H1 (cell line): ENCODE data around the gene CSRNP3. TPM values are rescaled to one million over a fixed set of nuclear protein-coding genes. Genes with fewer than 3 reads are reported as not detected.

ENCODE experiments used
- CTCF ChIA-PET: fragments of 300-600 bp; sonication (Branson Sonifier 250); formaldehyde crosslinking; loops from one replicate; lab custom pipeline; 2021; ENCODE audit not compliant: partially characterized antibody; lab: Charles Lee
- POLR2A ChIA-PET: fragments of 300-600 bp; sonication (Branson Sonifier 250); formaldehyde crosslinking; loops from one replicate; lab custom pipeline; 2021; ENCODE audit warnings: inconsistent platforms; ENCODE audit not compliant: partially characterized antibody; lab: Charles Lee
- DNase-seq, 2 experiments: peaks; one replicate each; pipeline versions ENCODE4 v3.0.0 to v3.0.0-alpha.2; 2010 to 2022; ENCODE audit warnings: low spot score in 2 of 2, low read depth in 1 of 2, mixed read lengths in 1 of 2
- FAIRE-seq: peaks from 2 replicates; lab custom pipeline; 2011; peaks lifted over from hg19 to GRCh38; lab: Jason Lieb, UNC
- H2AFZ ChIP-seq: 2 replicates; pipeline ENCODE4 v1.8.1; 2012; ENCODE audit warnings: low read length, inconsistent platforms
- H2AK5ac ChIP-seq: 2 replicates; pipeline ENCODE4 v1.6.1; 2013; ENCODE audit warnings: low read depth, low read length
- H2BK120ac ChIP-seq: replicated peaks from 2 replicates; pipeline ENCODE3; 2013; ENCODE audit warnings: low read depth, low read length, inconsistent platforms
- H2BK12ac ChIP-seq: 2 replicates; pipeline ENCODE4 v1.6.1; 2013; ENCODE audit warnings: low read depth, low read length
- H2BK15ac ChIP-seq: 2 replicates; pipeline ENCODE4 v1.6.1; 2013; ENCODE audit warnings: low read length
- H2BK20ac ChIP-seq: 2 replicates; pipeline ENCODE4 v1.6.1; 2013; ENCODE audit warnings: low read length
- H2BK5ac ChIP-seq: 2 replicates; pipeline ENCODE4 v1.6.1; 2013; ENCODE audit warnings: low read depth, low read length
- H3K14ac ChIP-seq: 2 replicates; pipeline ENCODE4 v1.6.1; 2013; ENCODE audit warnings: inconsistent platforms; ENCODE audit not compliant: insufficient read length
- H3K18ac ChIP-seq: 2 replicates; pipeline ENCODE4 v1.6.1; 2013; ENCODE audit warnings: low read length; ENCODE audit errors: extremely low read depth
- H3K23ac ChIP-seq: 2 replicates; pipeline ENCODE4 v1.6.1; 2013; ENCODE audit warnings: inconsistent platforms; ENCODE audit not compliant: insufficient read length
- H3K23me2 ChIP-seq: 2 replicates; pipeline ENCODE4 v1.6.1; 2013; ENCODE audit warnings: low read depth, low read length
- H3K27ac ChIP-seq: 2 replicates; pipeline ENCODE4 v1.6.1; 2011; ENCODE audit warnings: low read depth, low read length, inconsistent platforms
- H3K27me3 ChIP-seq, 4 experiments: replicated peaks in 1 of 4; 1 replicate in 1 of 4; 2 replicates in 3 of 4; pipeline versions ENCODE4 v1.6.1 to v1.8.1; 2011 to 2013; ENCODE audit warnings: low read length in 3 of 4, mild to moderate bottlenecking in 3 of 4, inconsistent platforms in 2 of 4, mixed read lengths in 2 of 4, moderate library complexity in 1 of 4; ENCODE audit not compliant: control insufficient read depth in 3 of 4, insufficient read depth in 3 of 4; ENCODE audit errors: extremely low read depth in 1 of 4
- H3K36me3 ChIP-seq, 4 experiments: 2 replicates each; pipeline versions ENCODE4 v1.6.1 to v1.8.1; 2011 to 2013; ENCODE audit warnings: mild to moderate bottlenecking in 4 of 4, low read length in 3 of 4, moderate library complexity in 2 of 4, control low read depth in 1 of 4, inconsistent platforms in 1 of 4; ENCODE audit not compliant: insufficient read depth in 4 of 4, control insufficient read depth in 2 of 4
- H3K4ac ChIP-seq: replicated peaks from 2 replicates; pipeline ENCODE3; 2013; ENCODE audit warnings: low read length, low read depth, mixed read lengths, inconsistent platforms; ENCODE audit not compliant: insufficient read length
- H3K4me1 ChIP-seq, 4 experiments: replicated peaks in 1 of 4; 1 replicate in 1 of 4; 2 replicates in 3 of 4; pipeline versions ENCODE4 v1.6.1 to v1.8.1; 2011 to 2013; ENCODE audit warnings: low read length in 3 of 4, inconsistent platforms in 2 of 4, mixed read lengths in 1 of 4; ENCODE audit not compliant: insufficient read depth in 4 of 4, control insufficient read depth in 3 of 4
- H3K4me2 ChIP-seq, 2 experiments: 2 replicates each; pipeline versions ENCODE4 v1.6.1 to v1.8.1; 2011 to 2013; ENCODE audit warnings: low read depth in 2 of 2, low read length in 2 of 2, control low read depth in 1 of 2, inconsistent platforms in 1 of 2, mild to moderate bottlenecking in 1 of 2; ENCODE audit not compliant: insufficient read depth in 1 of 2
- H3K4me3 ChIP-seq, 4 experiments: fragments of 200-600, 300-600 bp in 1 of 4; sonication (generic), shearing (Covaris generic), sonication (Bioruptor Twin) in 1 of 4; 2 replicates each; pipeline versions ENCODE4 v1.5.1 to v1.8.1; 2011 to 2016; ENCODE audit warnings: low read length in 4 of 4, low read depth in 3 of 4, control low read depth in 2 of 4, inconsistent platforms in 2 of 4, mild to moderate bottlenecking in 2 of 4, mixed read lengths in 1 of 4, moderate library complexity in 1 of 4; ENCODE audit not compliant: insufficient read depth in 2 of 4; ENCODE audit errors: extremely low read depth in 1 of 4
- H3K56ac ChIP-seq: replicated peaks from 2 replicates; pipeline ENCODE3; 2013; ENCODE audit warnings: low read depth, mild to moderate bottlenecking, mixed read lengths, low read length, inconsistent platforms; ENCODE audit not compliant: insufficient read length
- H3K79me1 ChIP-seq: 2 replicates; pipeline ENCODE4 v1.6.1; 2013; ENCODE audit warnings: low read depth, low read length, control low read depth
- H3K79me2 ChIP-seq, 2 experiments: 2 replicates each; pipeline versions ENCODE4 v1.6.1 to v1.8.1; 2012 to 2013; ENCODE audit warnings: low read length in 2 of 2, mild to moderate bottlenecking in 2 of 2, inconsistent platforms in 1 of 2; ENCODE audit not compliant: insufficient read depth in 2 of 2, control insufficient read depth in 1 of 2
- H3K9ac ChIP-seq, 4 experiments: replicated peaks in 1 of 4; 1 replicate in 1 of 4; 2 replicates in 3 of 4; pipeline versions ENCODE4 v1.6.1 to v1.8.1; 2011 to 2013; ENCODE audit warnings: low read depth in 3 of 4, low read length in 3 of 4, control low read depth in 2 of 4, mild to moderate bottlenecking in 2 of 4, moderate library complexity in 2 of 4, inconsistent platforms in 1 of 4; ENCODE audit errors: extremely low read depth in 1 of 4
- H3K9me3 ChIP-seq, 2 experiments: 2 replicates each; pipeline versions ENCODE4 v1.6.1 to v1.8.1; 2012 to 2013; ENCODE audit warnings: mild to moderate bottlenecking in 2 of 2, moderate library complexity in 2 of 2, control low read depth in 1 of 2, inconsistent platforms in 1 of 2, low read depth in 1 of 2, low read length in 1 of 2, mixed read lengths in 1 of 2; ENCODE audit not compliant: insufficient read depth in 2 of 2
- H4K20me1 ChIP-seq, 2 experiments: replicated peaks in 1 of 2; 2 replicates each; pipeline versions ENCODE3 to v1.8.1; 2011 to 2013; ENCODE audit warnings: inconsistent platforms in 2 of 2, low read length in 2 of 2, mild to moderate bottlenecking in 1 of 2; ENCODE audit not compliant: insufficient read depth in 2 of 2, control insufficient read depth in 1 of 2
- H4K5ac ChIP-seq: 2 replicates; pipeline ENCODE4 v1.6.1; 2013; ENCODE audit warnings: low read length, low read depth, mixed read lengths, inconsistent platforms; ENCODE audit not compliant: insufficient read length
- H4K8ac ChIP-seq: 2 replicates; pipeline ENCODE4 v1.8.0; 2013; ENCODE audit warnings: mild to moderate bottlenecking, moderate library complexity, low read length, inconsistent platforms; ENCODE audit not compliant: insufficient read depth; ENCODE audit errors: extremely low read depth
- H4K91ac ChIP-seq: replicated peaks from 2 replicates; pipeline ENCODE3; 2013; ENCODE audit warnings: low read length, mixed read lengths, inconsistent platforms; ENCODE audit not compliant: insufficient read length
- WGBS, 2 experiments: shearing (Covaris generic) in 1 of 2; methylation state at CpG; one replicate each; pipeline versions ENCODE4 v1.1.6 to v1.1.7; 2013 to 2015; ENCODE audit warnings: low lambda C conversion rate in 2 of 2, mixed read lengths in 2 of 2, inconsistent platforms in 1 of 2, low coverage in 1 of 2, missing lambda C conversion rate in 1 of 2; ENCODE audit not compliant: insufficient replicate concordance in 2 of 2, insufficient coverage in 1 of 2, insufficient read length in 1 of 2; ENCODE audit errors: extremely low coverage in 1 of 2, missing lambda C conversion rate in 1 of 2; 5-methylcytosine and 5-hydroxymethylcytosine counted together
- polyA plus RNA-seq, 7 experiments: library from polyadenylated mRNA; depleted of rRNA in 3 of 7; stranded (reverse) in 5 of 7; unstranded in 2 of 7; fragments of >200 nt in 5 of 7; fragments of 200-250 nt in 2 of 7; gene quantifications; 1 replicate in 5 of 7; 2 replicates in 1 of 7; 4 replicates in 1 of 7; pipeline versions ENCODE4 v1.2.1 to v1.2.3, GENCODE V29; 2011 to 2013; ENCODE audit warnings: missing spikeins in 2 of 7, mixed read lengths in 2 of 7
- total RNA-seq: library from RNA; stranded (reverse); fragmentation: NEBNext Ultra II Directional; extraction: Animal tissue kit (Norgen Biotek cat#: 25700); gene quantifications from 2 replicates; pipeline ENCODE4 v1.2.1, GENCODE V29; 2021
- TF ChIP-seq, protein P1 (sequence below): IDR thresholded peaks from 2 replicates; pipeline ENCODE4 v1.6.1; 2012; ENCODE audit warnings: low read length, inconsistent platforms
- TF ChIP-seq, protein P2 (sequence below): IDR thresholded peaks from 2 replicates; pipeline ENCODE4 v1.6.1; 2011; ENCODE audit warnings: low read depth, mild to moderate bottlenecking, low read length; ENCODE audit not compliant: insufficient read depth

Gene CSRNP3
- total and polyA plus RNA-seq, 2 of the 8 experiments (the other 6 are each of a cell fraction or from before 2014, with no cell fraction given), result 1.3 to 6.5 TPM

DNA sequence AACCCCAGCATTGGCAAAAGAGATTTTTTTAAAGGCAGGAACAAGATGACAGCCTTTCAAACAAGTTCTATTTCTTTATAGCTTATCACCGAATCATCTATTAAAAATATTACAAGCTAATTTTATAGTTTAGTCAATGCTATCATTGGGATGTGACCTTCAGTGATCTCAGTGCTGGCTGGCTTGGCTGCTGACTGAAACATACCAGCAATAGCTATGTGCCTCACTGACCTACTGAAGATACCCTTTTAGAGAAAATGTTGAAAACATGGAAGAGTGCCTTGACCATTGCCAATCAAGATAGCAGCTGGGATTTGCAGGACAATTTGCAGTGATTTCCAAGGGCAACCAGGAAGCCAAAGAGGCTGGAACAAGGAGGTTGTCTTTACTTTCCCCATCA lies 44.0 kb downstream of the CSRNP3 start:
- H3K79me1 ChIP-seq, result no peaks in the 10 kb centered on the region
- FAIRE-seq, result no peak
- H3K23me2 ChIP-seq, result peaks cover 3% of the 10 kb centered on the region; the same call in 1 of the 2 replicates
- no peak overlapping the region for H4K91ac ChIP-seq
- no peak overlapping the region for H3K27ac ChIP-seq
- H2BK120ac ChIP-seq, result no peak overlapping the region
- no peaks in the 10 kb centered on the region for H3K9me3 ChIP-seq
- no peaks in the 10 kb centered on the region for H3K4me1 ChIP-seq
- H2BK15ac ChIP-seq, result no peak overlapping the region
- ChIA-PET CTCF (interaction anchor here (1.0 to 1.4 kb wide), 2 partner anchors 20 to 113 kb away, joined by 3 to 4 read pairs; no protein-coding TSS in a partner anchor), POLR2A (interaction anchor here (0.9 kb wide), 1 partner anchor 147 kb away, joined by 3 read pairs; no protein-coding TSS in a partner anchor)
- no peak overlapping the region for H2BK12ac ChIP-seq
- H3K27me3 ChIP-seq, result no peaks in the 10 kb centered on the region
- H2AK5ac ChIP-seq, result no peak overlapping the region
- H3K9ac ChIP-seq, result no peak overlapping the region
- H3K4ac ChIP-seq, result no peak overlapping the region
- DNase-seq, result no peak
- H3K4me2 ChIP-seq, result no peak overlapping the region
- no peaks in the 10 kb centered on the region for H3K36me3 ChIP-seq
- H3K4me3 ChIP-seq, result no peak overlapping the region
- no peak overlapping the region for H4K8ac ChIP-seq
- no peak overlapping the region for H3K14ac ChIP-seq
- H3K56ac ChIP-seq, result no peak overlapping the region
- no peak overlapping the region for H4K5ac ChIP-seq
- no peak overlapping the region for H2AFZ ChIP-seq
- H2BK5ac ChIP-seq, result no peak overlapping the region
- no peaks in the 10 kb centered on the region for H4K20me1 ChIP-seq
- no peak overlapping the region for H2BK20ac ChIP-seq
- TF ChIP-seq, protein P1, sequence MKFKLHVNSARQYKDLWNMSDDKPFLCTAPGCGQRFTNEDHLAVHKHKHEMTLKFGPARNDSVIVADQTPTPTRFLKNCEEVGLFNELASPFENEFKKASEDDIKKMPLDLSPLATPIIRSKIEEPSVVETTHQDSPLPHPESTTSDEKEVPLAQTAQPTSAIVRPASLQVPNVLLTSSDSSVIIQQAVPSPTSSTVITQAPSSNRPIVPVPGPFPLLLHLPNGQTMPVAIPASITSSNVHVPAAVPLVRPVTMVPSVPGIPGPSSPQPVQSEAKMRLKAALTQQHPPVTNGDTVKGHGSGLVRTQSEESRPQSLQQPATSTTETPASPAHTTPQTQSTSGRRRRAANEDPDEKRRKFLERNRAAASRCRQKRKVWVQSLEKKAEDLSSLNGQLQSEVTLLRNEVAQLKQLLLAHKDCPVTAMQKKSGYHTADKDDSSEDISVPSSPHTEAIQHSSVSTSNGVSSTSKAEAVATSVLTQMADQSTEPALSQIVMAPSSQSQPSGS, result no peak
- TF ChIP-seq, protein P2, sequence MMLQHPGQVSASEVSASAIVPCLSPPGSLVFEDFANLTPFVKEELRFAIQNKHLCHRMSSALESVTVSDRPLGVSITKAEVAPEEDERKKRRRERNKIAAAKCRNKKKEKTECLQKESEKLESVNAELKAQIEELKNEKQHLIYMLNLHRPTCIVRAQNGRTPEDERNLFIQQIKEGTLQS, result no peak
- WGBS, 2 experiments, result 100% methylated on average over 1 of the region's 1 CpG; no CpG with 5 or more reads in 1 of the 2 experiments
- H3K18ac ChIP-seq, result no peak overlapping the region
- no peaks in the 10 kb centered on the region for H3K79me2 ChIP-seq
- H3K23ac ChIP-seq, result no peak overlapping the region
